ENCODE measurements around the gene GATD1. TPM values are rescaled to one million over a fixed set of nuclear protein-coding genes. Genes with fewer than 3 reads are reported as not detected.

GATD1 gene
- total and polyA plus RNA-seq, 2 donors (not counting 1 experiment from before 2014, with no cell fraction given), result 62.4 to 70.0 TPM

GRCh38 chr11:824942-825341, 47.7 kb upstream of the GATD1 start:
- no peak for DNase-seq
- peaks cover 0 to 15% (median 0%) of the 10 kb centered on the region in 3 donors for H3K9me3 ChIP-seq (ENCODE audit: control extremely low read depth in 1 of 3, control insufficient read depth in 2 of 3, insufficient read depth in 1 of 3, low read length in 2 of 3)
- H3K4me1 ChIP-seq (ENCODE audit: control insufficient read depth in 2 of 2, insufficient read depth in 2 of 2, low read length in 2 of 2), result peaks cover 47 to 52% of the 10 kb centered on the region in 2 donors
- TF ChIP-seq EZH2 (IDR thresholded peaks at IDR 0.05; ENCODE audit: borderline replicate concordance, insufficient read depth, low read depth, low read length, poor library complexity, severe bottlenecking), result no peak
- H3K4me3 ChIP-seq (ENCODE audit: control extremely low read depth in 1 of 5, extremely low read depth in 1 of 5, insufficient read depth in 1 of 5, low read depth in 2 of 5, low read length in 4 of 5), result no peak overlapping the region
- H3K4me1 Mint-ChIP-seq, result peaks cover 48% of the 10 kb centered on the region
- no peak for ATAC-seq (ENCODE audit: low read depth)
- peaks cover 7% of the 10 kb centered on the region for H3K27me3 Mint-ChIP-seq
- CTCF ChIA-PET, result no interaction called here
- 100% methylated on average over 4 of the region's 11 CpGs for WGBS (ENCODE audit: insufficient coverage)
- no peaks in the 10 kb centered on the region for H3K9me3 Mint-ChIP-seq (ENCODE audit: insufficient read depth)
- peaks cover 0 to 26% (median 11%) of the 10 kb centered on the region in 4 experiments for H3K27me3 ChIP-seq (replicated peaks in 1 of 4; ENCODE audit: control extremely low read depth in 1 of 4, control insufficient read depth in 3 of 4, insufficient read depth in 4 of 4, low read length in 3 of 4)
- no peak overlapping the region for H3K4me2 ChIP-seq (replicated peaks; ENCODE audit: low read depth, low read length, poor library complexity, severe bottlenecking)
- H3K27ac Mint-ChIP-seq, result no peak overlapping the region
- no peak overlapping the region for H3K9ac ChIP-seq (ENCODE audit: low read length)
- no peak overlapping the region for H3K27ac ChIP-seq (ENCODE audit: low read length in 2 of 2)
- peaks cover 83% of the 10 kb centered on the region for H4K20me1 ChIP-seq (ENCODE audit: control insufficient read depth, insufficient read depth, low read length, poor library complexity, severe bottlenecking)
- no peak overlapping the region for H2AFZ ChIP-seq (ENCODE audit: insufficient read depth, low read depth, low read length, poor library complexity, severe bottlenecking)
- POLR2A ChIA-PET, result interaction anchor here (0.6 kb wide), 1 partner anchor 15 kb away, joined by 4 read pairs; no protein-coding TSS in a partner anchor
- H3K36me3 ChIP-seq (replicated peaks in 1 of 2; ENCODE audit: control extremely low read depth in 1 of 2, control insufficient read depth in 1 of 2, extremely low read depth in 1 of 2, insufficient read depth in 2 of 2, low read length in 1 of 2), result peaks cover 0 to 30% of the 10 kb centered on the region in 2 experiments
- H3K79me2 ChIP-seq (ENCODE audit: control insufficient read depth, insufficient read depth, low read length), result peaks cover 19% of the 10 kb centered on the region
- intact Hi-C loops (cut with micrococcal nuclease), result no loop called here
- no peak overlapping the region for H3K4me3 Mint-ChIP-seq

GRCh38 chr11:824292-824880, 47.1 kb upstream of the GATD1 start:
- no peak overlapping the region for H3K4me3 ChIP-seq (ENCODE audit: control extremely low read depth in 1 of 5, extremely low read depth in 1 of 5, insufficient read depth in 1 of 5, low read depth in 2 of 5, low read length in 4 of 5)
- peaks cover 0 to 10% (median 0%) of the 10 kb centered on the region in 3 donors for H3K9me3 ChIP-seq (ENCODE audit: control extremely low read depth in 1 of 3, control insufficient read depth in 2 of 3, insufficient read depth in 1 of 3, low read length in 2 of 3)
- H2AFZ ChIP-seq (ENCODE audit: insufficient read depth, low read depth, low read length, poor library complexity, severe bottlenecking), result no peak overlapping the region
- intact Hi-C loops (cut with micrococcal nuclease), result no loop called here
- H3K4me1 Mint-ChIP-seq, result peaks cover 43% of the 10 kb centered on the region
- CTCF ChIA-PET, result no interaction called here
- peaks cover 19% of the 10 kb centered on the region for H3K79me2 ChIP-seq (ENCODE audit: control insufficient read depth, insufficient read depth, low read length)
- no peak for ATAC-seq (ENCODE audit: low read depth)
- DNase-seq, result no peak
- H3K4me2 ChIP-seq (replicated peaks; ENCODE audit: low read depth, low read length, poor library complexity, severe bottlenecking), result no peak overlapping the region
- WGBS (ENCODE audit: insufficient coverage), result 97% methylated on average over 59 of the region's 59 CpGs
- no peak overlapping the region for H3K27ac ChIP-seq (ENCODE audit: low read length in 2 of 2)
- H3K4me3 Mint-ChIP-seq, result no peak overlapping the region
- peaks cover 0 to 20% (median 9%) of the 10 kb centered on the region in 4 experiments for H3K27me3 ChIP-seq (replicated peaks in 1 of 4; ENCODE audit: control extremely low read depth in 1 of 4, control insufficient read depth in 3 of 4, insufficient read depth in 4 of 4, low read length in 3 of 4)
- peaks cover 0 to 30% of the 10 kb centered on the region in 2 experiments for H3K36me3 ChIP-seq (replicated peaks in 1 of 2; ENCODE audit: control extremely low read depth in 1 of 2, control insufficient read depth in 1 of 2, extremely low read depth in 1 of 2, insufficient read depth in 2 of 2, low read length in 1 of 2)
- H3K4me1 ChIP-seq (ENCODE audit: control insufficient read depth in 2 of 2, insufficient read depth in 2 of 2, low read length in 2 of 2), result peaks cover 42 to 46% of the 10 kb centered on the region in 2 donors
- no peak overlapping the region for H3K9ac ChIP-seq (ENCODE audit: low read length)
- TF ChIP-seq EZH2 (IDR thresholded peaks at IDR 0.05; ENCODE audit: borderline replicate concordance, insufficient read depth, low read depth, low read length, poor library complexity, severe bottlenecking), result no peak
- TF ChIP-seq CTCF (IDR thresholded peaks at IDR 0.05), result no peak
- H3K27ac Mint-ChIP-seq, result no peak overlapping the region
- H3K9me3 Mint-ChIP-seq (ENCODE audit: insufficient read depth), result no peaks in the 10 kb centered on the region
- POLR2A ChIA-PET, result no interaction called here
- peaks cover 78% of the 10 kb centered on the region for H4K20me1 ChIP-seq (ENCODE audit: control insufficient read depth, insufficient read depth, low read length, poor library complexity, severe bottlenecking)
- peaks cover 4% of the 10 kb centered on the region for H3K27me3 Mint-ChIP-seq
